Left colon (tissue), 2 donors: ENCODE data around the gene TRAPPC11. TPM values are rescaled to one million over a fixed set of nuclear protein-coding genes. Genes with fewer than 3 reads are reported as not detected.
"Not testable (repeated sequence)": the region's sequence is repeated elsewhere in the genome, so short reads cannot be mapped to it uniquely, and the experiment has no call there.

Experiments
- ATAC-seq: fragments of 200-7000 bp; cut with Tn5 transposase; one replicate; pipeline ENCODE4 v1.9.1; 2020; ENCODE audit warnings: mild to moderate bottlenecking, moderate library complexity
- DNase-seq, 2 donors: peaks; one replicate each; pipeline ENCODE4 v3.0.0-alpha.2; 2020
- intact Hi-C, 2 donors: fragments of 100-400 bp; cut with DNase I in 1 of 2; cut with micrococcal nuclease in 1 of 2; formaldehyde crosslinking; loops; one replicate each; pipeline versions ENCODE4 v1.11.2 to v1.14.0; 2022; cut with DNase I, micrococcal nuclease
- total RNA-seq, 2 donors: library from RNA; stranded (reverse); fragmentation: NEBNext Ultra II Directional; extraction: Animal tissue kit (Norgen Biotek cat#: 25700); gene quantifications; one replicate each; pipeline ENCODE4 v1.2.1, GENCODE V29; 2021
- donor health status: DM: no; HTN: no; CAD: no.
- donor health status: DM: yes; HTN: yes; CAD: no.

TRAPPC11 gene
- total RNA-seq, 2 donors from 2014 or later: 29.9 to 32.2 TPM

GRCh38 chr4:183700407-183700806, 41.3 kb downstream of the TRAPPC11 start:
- intact Hi-C loops: no loop called here
- DNase-seq (no peak), ATAC-seq (no peak)

DNA sequence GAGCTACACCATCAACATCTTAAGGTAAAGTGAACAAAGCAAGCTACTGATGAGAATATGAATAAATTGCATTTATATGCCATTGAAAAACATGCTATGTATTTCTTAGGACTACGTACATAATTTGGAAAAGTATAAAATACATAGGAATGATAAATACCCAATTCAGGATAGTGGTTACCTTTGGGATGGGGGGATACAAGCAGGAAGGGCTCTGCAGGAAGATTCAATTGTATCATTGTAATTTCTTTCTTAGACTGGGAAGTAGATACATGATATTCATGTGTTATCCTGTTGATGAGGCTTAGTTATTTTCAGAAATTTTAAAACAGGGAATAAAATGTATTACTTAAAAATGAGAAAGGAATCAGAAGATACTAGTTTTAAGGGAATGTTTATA, 43.4 kb downstream of the TRAPPC11 start:
- ATAC-seq (no peak), DNase-seq (no peak)
- intact Hi-C loops: no loop called here

DNA sequence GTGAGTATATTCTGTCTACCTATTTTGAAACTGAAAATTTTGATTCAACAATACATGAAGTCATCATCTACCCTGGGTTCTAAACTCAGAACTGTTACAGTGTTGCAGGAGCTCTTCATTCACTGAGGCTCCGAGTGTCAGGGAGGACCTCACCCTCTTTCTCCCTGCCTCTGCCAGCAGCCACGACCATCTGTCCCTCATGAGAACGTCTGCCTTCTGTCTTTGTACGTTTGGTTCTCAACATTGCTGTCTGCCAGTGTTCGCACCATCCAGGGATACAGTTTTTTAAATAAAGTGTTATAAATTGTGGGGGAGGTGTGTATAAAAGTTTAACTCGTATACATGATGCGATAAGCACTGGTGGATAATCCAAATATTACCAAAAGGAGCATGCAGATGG, 55.5 kb downstream of the TRAPPC11 start:
- intact Hi-C loops: no loop called here
- no peak for DNase-seq
- ATAC-seq: no peak

GRCh38 chr4:183716302-183716701, 57.2 kb downstream of the TRAPPC11 start:
- DNase-seq: no peak
- ATAC-seq: no peak
- intact Hi-C loops: no loop called here

DNA sequence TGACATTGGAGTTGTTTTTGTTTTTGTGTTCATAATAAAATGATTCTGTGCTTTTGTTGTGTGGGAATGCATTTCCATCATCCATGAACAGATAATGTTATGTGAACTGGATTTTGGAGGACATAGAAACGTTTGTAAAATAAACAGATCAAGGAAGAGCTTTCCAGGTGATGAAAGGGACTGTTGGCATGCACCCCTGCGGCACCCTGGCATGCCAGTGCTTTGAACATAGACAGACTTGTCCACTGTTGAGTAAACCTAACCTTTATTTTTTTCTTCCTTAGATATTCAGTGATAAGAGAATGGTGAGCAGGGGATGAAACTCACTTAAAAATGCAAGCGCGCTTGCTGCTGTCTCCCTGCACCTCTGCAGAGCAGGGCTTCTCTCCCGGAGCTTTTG, 59.8 kb downstream of the TRAPPC11 start:
- DNase-seq (no peak), ATAC-seq (no peak)
- intact Hi-C loops: no loop called here

GRCh38 chr4:183721207-183722081, 62.4 kb downstream of the TRAPPC11 start:
- peak; percentile 75 to 78 for DNase-seq
- peak; percentile 84 for ATAC-seq
- intact Hi-C loops: no loop called here

DNA sequence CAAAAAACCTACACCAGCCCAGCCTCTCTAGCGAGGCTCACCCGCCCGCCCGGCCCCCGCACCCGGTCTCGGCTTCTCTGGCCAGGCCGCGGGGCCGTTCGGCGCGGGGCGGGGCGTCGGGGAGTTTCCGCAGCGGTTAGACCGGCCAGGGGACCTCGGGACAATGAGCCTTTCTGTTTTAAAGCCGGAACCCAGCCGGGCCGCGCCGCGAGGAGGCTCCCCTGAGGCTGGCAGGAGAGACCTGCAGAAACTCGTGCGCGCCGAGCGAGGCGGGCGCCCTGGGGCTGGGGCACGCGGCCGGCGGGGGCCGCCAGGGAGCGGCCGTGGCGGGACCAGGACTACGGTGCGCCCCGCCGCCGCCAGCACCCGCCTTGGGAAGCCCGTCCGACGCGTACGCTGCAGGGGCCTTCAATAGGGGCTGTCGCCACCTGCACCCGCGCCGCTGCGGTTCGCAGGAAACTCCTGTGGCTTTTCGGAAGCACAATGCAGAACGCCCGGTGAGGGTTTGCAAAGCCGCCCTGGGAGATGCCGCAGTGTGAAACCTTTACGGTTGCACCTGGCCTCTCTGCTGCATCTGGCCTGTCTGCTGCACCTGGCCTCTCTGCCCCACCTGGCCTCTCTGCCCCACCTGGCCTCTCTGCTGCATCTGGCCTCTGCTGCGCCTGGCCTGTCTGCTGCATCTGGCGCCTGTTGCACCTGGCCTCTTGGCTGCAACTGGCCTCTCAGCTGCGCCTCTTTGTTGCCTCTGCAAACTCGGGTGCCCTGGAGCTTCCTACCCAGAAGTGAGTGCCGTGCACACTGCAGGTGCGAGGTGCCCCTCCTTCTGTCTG, 63.9 kb downstream of the TRAPPC11 start:
- intact Hi-C loops: no loop called here
- ATAC-seq (peak; percentile 70), DNase-seq (peak; percentile 72 to 76)

DNA sequence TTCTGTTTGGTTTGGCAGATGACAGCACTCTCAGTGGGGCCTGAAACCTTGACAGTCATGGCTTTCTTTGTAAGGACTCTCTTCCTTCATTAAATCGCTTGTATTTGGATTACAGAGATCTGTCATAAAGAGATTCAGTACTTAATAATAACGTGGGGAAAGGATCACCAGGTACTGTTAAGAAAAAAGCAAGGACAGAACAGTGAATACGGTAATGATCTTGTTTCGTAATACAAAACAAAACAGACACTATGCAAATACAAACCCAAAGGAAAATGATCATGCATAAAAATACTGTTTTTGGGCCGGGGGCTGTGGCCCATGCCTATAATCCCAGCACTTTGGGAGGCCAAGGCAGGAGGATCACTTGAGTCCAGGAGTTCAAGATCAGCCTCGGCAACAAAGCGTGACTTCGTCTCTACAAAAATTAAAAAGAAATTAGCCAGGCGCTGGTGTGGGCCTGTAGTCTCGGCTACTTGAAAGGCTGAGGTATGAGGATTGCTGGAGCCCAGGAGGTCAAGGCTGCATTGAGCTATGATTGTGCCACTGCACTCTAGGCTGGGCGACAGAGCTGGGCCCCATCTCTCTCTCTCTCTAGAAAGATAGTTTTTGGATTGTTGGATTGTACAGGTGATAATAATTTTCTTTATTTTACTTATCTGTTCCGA, 64.6 kb downstream of the TRAPPC11 start:
- no peak for ATAC-seq
- no peak for DNase-seq
- intact Hi-C loops: no loop called here

- intact Hi-C loops, ATAC-seq, DNase-seq: not testable (repeated sequence)
Observed at GRCh38 chr4:183725585-183725984, 66.5 kb downstream of the TRAPPC11 start.

DNA sequence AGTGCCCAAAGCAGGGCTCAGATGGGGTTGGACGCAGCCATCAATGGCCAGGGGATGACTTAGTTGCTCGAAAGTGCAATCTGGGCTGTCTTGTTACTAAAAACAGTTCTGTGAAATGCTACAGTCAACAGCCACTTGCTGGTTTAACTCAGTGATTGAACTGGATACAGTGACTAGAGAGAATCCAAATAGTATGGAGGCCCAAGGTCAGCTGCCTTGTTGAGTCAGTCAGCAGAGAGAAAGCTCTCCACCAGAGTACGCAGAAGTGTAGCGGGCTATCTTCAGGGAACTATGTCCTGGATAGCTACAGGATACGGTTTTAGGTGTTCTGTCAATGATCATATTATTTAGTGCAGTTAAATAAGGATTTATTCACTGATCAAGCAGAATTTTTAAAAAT, 68.4 kb downstream of the TRAPPC11 start:
- DNase-seq (no peak), ATAC-seq (no peak)
- intact Hi-C loops: no loop called here

DNA sequence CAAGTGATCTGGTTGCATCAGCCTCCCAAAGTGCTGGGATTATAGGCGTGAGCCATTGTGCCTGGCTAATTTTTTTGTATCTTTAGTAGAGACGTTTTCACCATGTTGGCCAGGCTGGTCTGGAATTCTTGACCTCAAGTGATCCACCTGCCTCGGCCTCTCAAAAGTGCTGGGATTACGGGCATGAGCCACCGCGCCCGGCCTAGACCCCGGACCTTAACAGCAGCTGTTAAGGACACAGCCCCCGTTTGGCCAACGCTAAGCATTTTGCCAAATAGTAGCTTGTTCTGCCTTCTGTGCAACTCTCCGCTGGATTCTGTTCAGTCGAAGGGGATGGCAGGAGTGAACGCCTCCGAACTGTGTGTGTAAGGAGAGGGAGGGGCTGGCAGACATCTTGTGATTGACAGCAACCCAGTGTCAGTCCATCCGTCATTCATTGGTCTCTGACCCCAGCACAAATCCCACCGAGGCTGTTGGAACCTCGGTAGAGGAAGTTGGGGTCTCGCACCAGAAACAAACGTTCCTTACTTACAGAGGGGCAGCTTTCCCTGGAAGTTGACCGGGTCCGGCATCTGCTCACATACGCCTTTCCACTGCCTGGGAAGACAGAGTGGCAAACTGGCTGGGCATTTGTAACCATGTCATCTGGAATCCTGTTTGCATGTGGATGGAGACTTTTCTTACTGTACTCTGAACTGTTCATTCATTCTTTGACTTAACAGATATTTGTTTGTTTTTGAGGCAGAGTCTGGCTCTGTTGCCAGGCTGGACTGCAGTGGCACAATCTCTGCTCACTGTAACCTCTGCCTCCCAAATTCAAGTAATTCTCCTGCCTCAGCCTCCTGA, 69.4 kb downstream of the TRAPPC11 start:
- DNase-seq: no peak
- no peak for ATAC-seq
- intact Hi-C loops: no loop called here

DNA sequence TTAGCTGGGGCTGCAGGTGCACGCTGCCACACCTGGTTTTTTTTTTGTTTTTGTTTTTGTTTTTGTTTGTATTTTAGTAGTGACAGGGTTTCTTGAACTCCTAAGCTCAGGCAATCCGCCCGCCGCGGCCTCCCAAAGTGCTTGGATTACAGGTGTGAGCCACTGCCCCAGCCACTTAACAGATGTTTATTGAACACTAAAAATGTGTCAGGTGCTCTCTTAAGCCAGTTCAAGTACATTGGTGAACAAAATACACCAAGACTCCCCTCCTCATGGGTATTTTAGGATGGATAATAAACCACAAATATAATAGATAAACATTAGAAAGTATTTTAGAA, 69.9 kb downstream of the TRAPPC11 start:
- intact Hi-C loops: no loop called here
- ATAC-seq: no peak
- DNase-seq: no peak

GRCh38 chr4:183729430-183730328, 70.6 kb downstream of the TRAPPC11 start:
- intact Hi-C loops: no loop called here
- no peak for ATAC-seq
- no peak for DNase-seq

- intact Hi-C loops: no loop called here
- DNase-seq (no peak), ATAC-seq (no peak)
Observed at GRCh38 chr4:183732296-183732695, 73.2 kb downstream of the TRAPPC11 start.

- intact Hi-C loops: no loop called here
- DNase-seq: no peak
- ATAC-seq: no peak
Observed at GRCh38 chr4:183733181-183733580, 74.1 kb downstream of the TRAPPC11 start.

GRCh38 chr4:183738081-183738673, 79.1 kb downstream of the TRAPPC11 start:
- no peak for DNase-seq
- intact Hi-C loops: no loop called here
- ATAC-seq: no peak

DNA sequence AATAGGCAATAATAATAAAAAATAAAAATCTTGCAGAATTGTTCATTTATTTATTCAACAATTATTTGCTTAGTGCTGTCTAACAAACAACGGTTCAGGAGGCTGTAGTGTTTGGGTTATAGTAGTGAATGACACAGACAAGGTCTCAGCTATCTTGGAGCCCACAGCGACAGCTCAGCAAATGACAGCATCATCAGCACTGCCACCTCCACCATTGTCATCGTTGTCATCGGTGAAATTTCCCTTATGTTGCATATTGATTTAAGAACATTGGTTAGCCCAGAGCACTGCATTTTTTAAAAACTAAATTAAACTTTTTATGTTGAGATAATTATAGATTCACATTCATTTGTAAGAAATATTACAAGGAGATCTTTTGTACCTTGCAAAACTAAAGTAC, 79.9 kb downstream of the TRAPPC11 start:
- intact Hi-C loops: no loop called here
- DNase-seq: no peak
- no peak for ATAC-seq
